GM12878 (cell line): ENCODE data around the gene INF2. TPM values are rescaled to one million over a fixed set of nuclear protein-coding genes. Genes with fewer than 3 reads are reported as not detected.

Experiments used
- ATAC-seq: fragments of 200-7000 bp; cut with Tn5 transposase; 3 replicates; pipeline ENCODE4 v1.9.1; 2020; ENCODE audit warnings: mild to moderate bottlenecking, moderate library complexity
- BruUV-seq: library from RNA; stranded (reverse); fragments of 400-500 nt; replicated peaks from 2 replicates; lab custom pipeline; 2021; lab: Mats Ljungman, UMichigan
- CTCF ChIA-PET: fragments of 300-600 bp; sonication (Branson Sonifier 250); formaldehyde crosslinking; extraction: SDS; loops from one replicate; lab custom pipeline; 2021; ENCODE audit warnings: inconsistent platforms; lab: Yijun Ruan, JAX
- POLR2A ChIA-PET: fragments of 350-600 bp; formaldehyde crosslinking; extraction: SDS; loops from one replicate; lab custom pipeline; 2021; ENCODE audit warnings: inconsistent platforms; lab: Charles Lee
- RAD21 ChIA-PET: fragments of 300-600 bp; sonication (Branson Sonifier 250); formaldehyde crosslinking; loops from one replicate; lab custom pipeline; 2023; ENCODE audit warnings: antibody characterized with exemption; ENCODE audit not compliant: unreplicated experiment; lab: Charles Lee
- SMC1A ChIA-PET: fragments of 300-600 bp; sonication (Branson Sonifier 250); formaldehyde crosslinking; loops from one replicate; lab custom pipeline; 2023; ENCODE audit not compliant: unreplicated experiment, uncharacterized antibody; lab: Charles Lee
- DNase-seq: peaks from one replicate; pipeline ENCODE4 v3.0.0-alpha.2; 2011; ENCODE audit warnings: low read depth, low spot score
- FAIRE-seq: peaks from 3 replicates; lab custom pipeline; 2011; peaks lifted over from hg19 to GRCh38; lab: Jason Lieb, UNC
- H2AFZ ChIP-seq: 2 replicates; pipeline ENCODE4 v1.6.0; 2011; ENCODE audit warnings: low read depth, low read length, control low read depth; ENCODE audit not compliant: control insufficient read depth
- H3K27ac ChIP-seq: 2 replicates; pipeline ENCODE4 v1.5.1; 2011; ENCODE audit warnings: control low read depth; ENCODE audit not compliant: control insufficient read depth, insufficient read depth
- H3K27me3 ChIP-seq, 2 experiments: replicated peaks in 1 of 2; 2 replicates each; pipeline versions ENCODE4 v1.6.0 to v1.6.1; 2011; ENCODE audit warnings: low read length in 1 of 2; ENCODE audit not compliant: control insufficient read depth in 2 of 2, insufficient read depth in 2 of 2
- H3K36me3 ChIP-seq, 2 experiments: 2 replicates each; pipeline ENCODE4 v1.5.1; 2011; ENCODE audit warnings: low read length in 1 of 2; ENCODE audit not compliant: control insufficient read depth in 2 of 2, insufficient read depth in 2 of 2
- H3K4me1 ChIP-seq: 2 replicates; pipeline ENCODE4 v1.6.1; 2011; ENCODE audit warnings: mild to moderate bottlenecking, low read length, moderate library complexity, mixed read lengths; ENCODE audit not compliant: control insufficient read depth, insufficient read depth
- H3K4me2 ChIP-seq: 2 replicates; pipeline ENCODE4 v1.6.0; 2011; ENCODE audit warnings: control low read depth; ENCODE audit not compliant: control insufficient read depth, insufficient read depth
- H3K4me3 ChIP-seq: fragments of 200-600 bp; sonication (generic); 2 replicates; pipeline ENCODE4 v1.5.1; 2016
- H3K79me2 ChIP-seq: 2 replicates; pipeline ENCODE4 v1.6.0; 2011; ENCODE audit warnings: low read length; ENCODE audit not compliant: control insufficient read depth, insufficient read depth
- H3K9ac ChIP-seq: 2 replicates; pipeline ENCODE4 v1.8.0; 2011; ENCODE audit warnings: low read length, control low read depth, mixed read lengths; ENCODE audit not compliant: control insufficient read depth, insufficient read depth
- H3K9me3 ChIP-seq: replicated peaks from 3 replicates; pipeline ENCODE4 v1.5.1; 2011; ENCODE audit warnings: mild to moderate bottlenecking, low read length; ENCODE audit not compliant: control insufficient read depth, insufficient read depth
- H4K20me1 ChIP-seq: 2 replicates; pipeline ENCODE4 v1.6.0; 2011; ENCODE audit not compliant: control insufficient read depth, insufficient read depth
- BRCA1 ChIP-seq: IDR thresholded peaks from 2 replicates; pipeline ENCODE4 v1.6.1; 2011; ENCODE audit warnings: low read depth, low read length, improper control_type of control experiment
- CEBPB ChIP-seq, 2 experiments: fragments of 150-350 bp in 1 of 2; IDR thresholded peaks; 2 replicates each; pipeline ENCODE4 v1.6.1; 2012 to 2014; ENCODE audit warnings: low read depth in 2 of 2, low read length in 2 of 2, borderline replicate concordance in 1 of 2, inconsistent platforms in 1 of 2
- CHD2 ChIP-seq: IDR thresholded peaks from 2 replicates; pipeline ENCODE4 v1.6.1; 2011; ENCODE audit warnings: low read depth, low read length, improper control_type of control experiment, borderline replicate concordance
- ETV6 ChIP-seq, 2 experiments: fragments of 450-650 bp in 1 of 2; IDR thresholded peaks in 1 of 2; conservative IDR thresholded peaks in 1 of 2; 2 replicates each; pipeline ENCODE4 v1.6.1; 2014; ENCODE audit warnings: antibody characterized with exemption in 1 of 2, borderline replicate concordance in 1 of 2, low read depth in 1 of 2, mild to moderate bottlenecking in 1 of 2, moderate library complexity in 1 of 2
- KDM1A ChIP-seq: fragments of 200-600 bp; sonication (generic); IDR thresholded peaks from 2 replicates; pipeline ENCODE4 v1.6.1; 2016; ENCODE audit warnings: borderline replicate concordance
- MEF2A ChIP-seq: IDR thresholded peaks from 2 replicates; pipeline ENCODE4 v1.6.1; 2011; ENCODE audit warnings: low read depth, mild to moderate bottlenecking, low read length, moderate library complexity; ENCODE audit not compliant: insufficient read depth
- SIX5 ChIP-seq: IDR thresholded peaks from 2 replicates; pipeline ENCODE4 v1.6.1; 2011; ENCODE audit warnings: mild to moderate bottlenecking, low read depth, low read length, moderate library complexity; ENCODE audit not compliant: severe bottlenecking
- SMAD5 ChIP-seq: IDR thresholded peaks from 2 replicates; pipeline ENCODE4 v1.6.1; 2016; ENCODE audit warnings: antibody characterized with exemption, low read depth
- WGBS: methylation state at CpG from one replicate; pipeline ENCODE4 v1.1.6; 2016; ENCODE audit warnings: low lambda C conversion rate; ENCODE audit not compliant: insufficient replicate concordance, insufficient coverage; ENCODE audit errors: missing lambda C conversion rate; 5-methylcytosine and 5-hydroxymethylcytosine counted together
- in situ Hi-C: fragments of 300-500 bp; cut with MboI; formaldehyde crosslinking; loops from 9 replicates; pipeline ENCODE4 v1.14.3; 2018; ENCODE audit warnings: mixed read lengths
- intact Hi-C: fragments of 100-400 bp; cut with micrococcal nuclease; formaldehyde crosslinking; loops from one replicate; pipeline ENCODE4 v1.14.2; 2022; ENCODE audit not compliant: unreplicated experiment
- polyA plus RNA-seq, 11 experiments: library from polyadenylated mRNA; depleted of rRNA in 4 of 11; unstranded in 6 of 11; stranded (reverse) in 5 of 11; fragments of >200 nt; fragmentation: Nextera tagmentation in 4 of 11; fragmentation: Illumina TruSeq in 1 of 11; extraction: Ambion mirVana in 4 of 11; extraction: Trizol in 1 of 11; gene quantifications; 1 replicate in 1 of 11; 2 replicates in 10 of 11; pipeline versions ENCODE4 v1.2.1 to v1.2.3, GENCODE V29; 2011 to 2016; ENCODE audit warnings: inconsistent platforms in 2 of 11, missing spikeins in 2 of 11, low read depth in 1 of 11
- total RNA-seq, 4 experiments: library from RNA; depleted of rRNA in 3 of 4; stranded (reverse); fragments of >200 nt in 3 of 4; fragmentation: Illumina TruSeq in 1 of 4; extraction: Trizol in 1 of 4; gene quantifications; 2 replicates each; pipeline versions ENCODE4 v1.2.1 to v1.2.3, GENCODE V29; 2013 to 2021
- TF ChIP-seq, protein P1 (sequence below): fragments of 450-650 bp; IDR thresholded peaks from 2 replicates; pipeline ENCODE4 v1.6.1; 2014; ENCODE audit warnings: mild to moderate bottlenecking
- TF ChIP-seq, protein P2 (sequence below): fragments of 150-350 bp; IDR thresholded peaks from 2 replicates; pipeline ENCODE4 v1.6.1; 2016; ENCODE audit warnings: low read depth, low read length
- TF ChIP-seq, protein P3 (sequence below): IDR thresholded peaks from 2 replicates; pipeline ENCODE4 v1.6.1; 2011; ENCODE audit warnings: borderline replicate concordance, low read depth, mild to moderate bottlenecking, moderate library complexity, mixed read lengths, low read length; ENCODE audit not compliant: insufficient read depth; ENCODE audit errors: extremely low read length

Gene INF2
- total and polyA plus RNA-seq, 10 of the 15 experiments (the other 5 are each of a cell fraction or from before 2014, with no cell fraction given) = 0.72 to 43.2 (median 8.3) TPM

DNA sequence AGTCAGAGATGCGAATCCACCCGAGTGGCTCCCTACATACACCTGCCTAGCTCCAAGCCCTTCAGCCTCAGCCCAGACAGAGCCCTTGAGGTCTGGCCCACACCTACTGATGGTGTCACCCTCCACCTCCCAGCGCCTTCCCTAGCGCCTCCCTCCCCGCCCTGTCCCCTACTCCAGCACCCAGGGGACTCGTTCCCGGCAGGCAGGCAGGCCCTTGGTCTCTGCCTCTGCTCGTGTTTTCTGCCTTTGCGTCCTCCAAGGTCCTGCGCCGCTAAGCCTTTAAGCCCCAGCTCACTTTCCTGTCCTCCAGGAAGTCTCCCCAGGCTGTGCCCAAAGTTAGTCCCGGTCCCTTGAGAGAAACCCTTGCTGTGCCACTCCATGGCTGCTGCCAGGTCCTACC, 12.7 kb downstream of the INF2 start (continued):
- TF ChIP-seq ETV6 (conservative IDR thresholded peaks at IDR 0.05 in 1 of 2, IDR thresholded peaks at IDR 0.05 in 1 of 2; ENCODE audit: borderline replicate concordance in 1 of 2, low read depth in 1 of 2) (no peak), KDM1A (no peak), SIX5 (no peak), MEF2A (no peak), CHD2 (no peak), SMAD5 (no peak), BRCA1 (no peak)
- TF ChIP-seq, protein P1, sequence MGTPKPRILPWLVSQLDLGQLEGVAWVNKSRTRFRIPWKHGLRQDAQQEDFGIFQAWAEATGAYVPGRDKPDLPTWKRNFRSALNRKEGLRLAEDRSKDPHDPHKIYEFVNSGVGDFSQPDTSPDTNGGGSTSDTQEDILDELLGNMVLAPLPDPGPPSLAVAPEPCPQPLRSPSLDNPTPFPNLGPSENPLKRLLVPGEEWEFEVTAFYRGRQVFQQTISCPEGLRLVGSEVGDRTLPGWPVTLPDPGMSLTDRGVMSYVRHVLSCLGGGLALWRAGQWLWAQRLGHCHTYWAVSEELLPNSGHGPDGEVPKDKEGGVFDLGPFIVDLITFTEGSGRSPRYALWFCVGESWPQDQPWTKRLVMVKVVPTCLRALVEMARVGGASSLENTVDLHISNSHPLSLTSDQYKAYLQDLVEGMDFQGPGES = no peak

DNA sequence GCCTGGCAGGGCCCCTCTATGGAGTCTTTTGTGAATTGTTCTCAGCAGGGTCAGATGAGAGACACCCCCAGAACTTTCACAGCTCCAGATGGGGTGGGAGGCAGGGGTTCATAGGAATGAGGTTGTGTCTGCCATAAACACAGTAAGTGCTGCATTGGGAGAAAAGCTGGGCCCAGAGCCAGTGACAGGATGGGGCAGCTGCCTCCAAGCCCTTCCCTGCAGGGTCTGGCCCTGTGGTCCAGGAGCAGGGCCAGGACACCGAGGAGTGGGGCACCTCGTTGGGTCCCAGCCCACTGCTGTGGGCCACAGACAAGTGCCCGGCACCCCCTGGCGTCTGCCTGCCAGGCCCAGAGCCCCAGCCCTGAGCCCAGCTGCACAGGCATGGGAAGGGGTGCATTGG, 13.3 kb downstream of the INF2 start:
- Histone ChIP-seq H3K9me3 (no peaks in the 10 kb centered on the region), H3K27ac (no peak overlapping the region), H3K36me3 (peaks cover 2 to 3% of the 10 kb centered on the region in 2 experiments; a peak in 3 of 4 replicates), H3K27me3 (no peaks in the 10 kb centered on the region), H3K9ac (no peak overlapping the region), H4K20me1 (no peaks in the 10 kb centered on the region), H3K4me1 (no peaks in the 10 kb centered on the region), H2AFZ (no peak overlapping the region), H3K79me2 (no peaks in the 10 kb centered on the region), H3K4me3 (no peak overlapping the region), H3K4me2 (no peak overlapping the region)
- TF ChIP-seq, protein P2, sequence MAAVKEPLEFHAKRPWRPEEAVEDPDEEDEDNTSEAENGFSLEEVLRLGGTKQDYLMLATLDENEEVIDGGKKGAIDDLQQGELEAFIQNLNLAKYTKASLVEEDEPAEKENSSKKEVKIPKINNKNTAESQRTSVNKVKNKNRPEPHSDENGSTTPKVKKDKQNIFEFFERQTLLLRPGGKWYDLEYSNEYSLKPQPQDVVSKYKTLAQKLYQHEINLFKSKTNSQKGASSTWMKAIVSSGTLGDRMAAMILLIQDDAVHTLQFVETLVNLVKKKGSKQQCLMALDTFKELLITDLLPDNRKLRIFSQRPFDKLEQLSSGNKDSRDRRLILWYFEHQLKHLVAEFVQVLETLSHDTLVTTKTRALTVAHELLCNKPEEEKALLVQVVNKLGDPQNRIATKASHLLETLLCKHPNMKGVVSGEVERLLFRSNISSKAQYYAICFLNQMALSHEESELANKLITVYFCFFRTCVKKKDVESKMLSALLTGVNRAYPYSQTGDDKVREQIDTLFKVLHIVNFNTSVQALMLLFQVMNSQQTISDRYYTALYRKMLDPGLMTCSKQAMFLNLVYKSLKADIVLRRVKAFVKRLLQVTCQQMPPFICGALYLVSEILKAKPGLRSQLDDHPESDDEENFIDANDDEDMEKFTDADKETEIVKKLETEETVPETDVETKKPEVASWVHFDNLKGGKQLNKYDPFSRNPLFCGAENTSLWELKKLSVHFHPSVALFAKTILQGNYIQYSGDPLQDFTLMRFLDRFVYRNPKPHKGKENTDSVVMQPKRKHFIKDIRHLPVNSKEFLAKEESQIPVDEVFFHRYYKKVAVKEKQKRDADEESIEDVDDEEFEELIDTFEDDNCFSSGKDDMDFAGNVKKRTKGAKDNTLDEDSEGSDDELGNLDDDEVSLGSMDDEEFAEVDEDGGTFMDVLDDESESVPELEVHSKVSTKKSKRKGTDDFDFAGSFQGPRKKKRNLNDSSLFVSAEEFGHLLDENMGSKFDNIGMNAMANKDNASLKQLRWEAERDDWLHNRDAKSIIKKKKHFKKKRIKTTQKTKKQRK = no peak
- TF ChIP-seq, protein P3, sequence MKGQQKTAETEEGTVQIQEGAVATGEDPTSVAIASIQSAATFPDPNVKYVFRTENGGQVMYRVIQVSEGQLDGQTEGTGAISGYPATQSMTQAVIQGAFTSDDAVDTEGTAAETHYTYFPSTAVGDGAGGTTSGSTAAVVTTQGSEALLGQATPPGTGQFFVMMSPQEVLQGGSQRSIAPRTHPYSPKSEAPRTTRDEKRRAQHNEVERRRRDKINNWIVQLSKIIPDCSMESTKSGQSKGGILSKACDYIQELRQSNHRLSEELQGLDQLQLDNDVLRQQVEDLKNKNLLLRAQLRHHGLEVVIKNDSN = no peak
- TF ChIP-seq, protein P1 = no peak
- TF ChIP-seq CEBPB (IDR thresholded peaks at IDR 0.05; ENCODE audit: borderline replicate concordance in 1 of 2, low read depth in 2 of 2, low read length in 2 of 2) = no peak
- DNase-seq = no peak
- ChIA-PET RAD21 (no interaction called here), SMC1A (no interaction called here), POLR2A (no interaction called here), CTCF (no interaction called here)
- intact Hi-C loops = no loop called here
- 100% methylated on average over 4 of the region's 4 CpGs for WGBS
- ATAC-seq = no peak
- in situ Hi-C loops = no loop called here
- no peak for FAIRE-seq
- no TSS peak for BruUV-seq
